AG09309 (cell line): ENCODE measurements around the gene ADGRG1.
"Not testable (repeated sequence)": the region's sequence is repeated elsewhere in the genome, so short reads cannot be mapped to it uniquely, and the experiment has no call there.

Experiments used
- DNase-seq: peaks from one replicate; pipeline ENCODE4 v3.0.0-alpha.2; 2010; ENCODE audit warnings: low read depth
- H3K4me3 ChIP-seq: 2 replicates; pipeline ENCODE4 v1.5.1; 2011; ENCODE audit warnings: mild to moderate bottlenecking, low read depth, low read length, moderate library complexity; ENCODE audit not compliant: control insufficient read depth
- TF ChIP-seq, protein P1 (sequence below): IDR thresholded peaks from 2 replicates; pipeline ENCODE4 v1.5.1; 2011; ENCODE audit warnings: mild to moderate bottlenecking, low read depth, low read length, inconsistent platforms; ENCODE audit not compliant: insufficient read depth, control insufficient read depth; ENCODE audit errors: missing control alignments

Gene ADGRG1

DNA sequence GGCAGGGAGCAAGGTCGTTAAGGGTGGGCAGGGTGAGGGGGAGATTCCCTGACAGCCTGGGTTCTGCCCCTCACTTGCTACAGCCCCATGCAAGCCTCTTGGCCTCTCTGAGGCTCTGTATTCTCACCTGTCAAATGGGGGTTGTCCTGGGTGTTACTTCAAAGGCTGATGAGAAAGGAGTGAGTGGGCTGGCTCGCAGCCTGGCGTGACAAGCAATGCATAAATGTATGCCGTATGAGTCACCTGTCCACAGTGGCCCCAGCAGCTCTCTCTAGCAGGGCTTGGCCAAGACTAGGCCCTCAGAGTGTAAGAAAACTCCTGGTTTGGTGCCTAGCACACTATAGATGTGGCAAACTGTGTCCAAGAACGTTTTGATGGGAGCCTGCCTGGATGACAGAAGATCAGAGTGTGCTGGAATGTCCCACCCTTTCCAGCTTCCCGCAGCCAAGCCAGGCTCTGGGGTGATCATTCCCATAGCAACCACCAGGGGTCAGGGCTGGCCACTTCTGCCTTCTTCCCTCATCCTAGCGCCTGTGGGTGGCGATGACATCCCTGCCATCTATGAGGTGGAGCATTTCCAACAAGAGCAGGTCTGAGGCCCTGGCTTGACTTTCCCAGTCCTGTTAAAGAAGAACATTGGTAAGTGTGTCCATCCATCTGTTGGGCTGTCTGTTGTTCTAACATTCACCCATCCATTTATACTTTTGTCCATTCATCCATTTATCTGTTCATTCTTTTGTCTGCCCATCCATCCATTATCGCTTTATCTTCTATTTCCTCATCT is 37.2 kb upstream of the ADGRG1 start:
- DNase-seq: peak; percentile 20
- no peak overlapping the region for H3K4me3 ChIP-seq
- TF ChIP-seq, protein P1, sequence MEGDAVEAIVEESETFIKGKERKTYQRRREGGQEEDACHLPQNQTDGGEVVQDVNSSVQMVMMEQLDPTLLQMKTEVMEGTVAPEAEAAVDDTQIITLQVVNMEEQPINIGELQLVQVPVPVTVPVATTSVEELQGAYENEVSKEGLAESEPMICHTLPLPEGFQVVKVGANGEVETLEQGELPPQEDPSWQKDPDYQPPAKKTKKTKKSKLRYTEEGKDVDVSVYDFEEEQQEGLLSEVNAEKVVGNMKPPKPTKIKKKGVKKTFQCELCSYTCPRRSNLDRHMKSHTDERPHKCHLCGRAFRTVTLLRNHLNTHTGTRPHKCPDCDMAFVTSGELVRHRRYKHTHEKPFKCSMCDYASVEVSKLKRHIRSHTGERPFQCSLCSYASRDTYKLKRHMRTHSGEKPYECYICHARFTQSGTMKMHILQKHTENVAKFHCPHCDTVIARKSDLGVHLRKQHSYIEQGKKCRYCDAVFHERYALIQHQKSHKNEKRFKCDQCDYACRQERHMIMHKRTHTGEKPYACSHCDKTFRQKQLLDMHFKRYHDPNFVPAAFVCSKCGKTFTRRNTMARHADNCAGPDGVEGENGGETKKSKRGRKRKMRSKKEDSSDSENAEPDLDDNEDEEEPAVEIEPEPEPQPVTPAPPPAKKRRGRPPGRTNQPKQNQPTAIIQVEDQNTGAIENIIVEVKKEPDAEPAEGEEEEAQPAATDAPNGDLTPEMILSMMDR: peak; percentile 89

DNA sequence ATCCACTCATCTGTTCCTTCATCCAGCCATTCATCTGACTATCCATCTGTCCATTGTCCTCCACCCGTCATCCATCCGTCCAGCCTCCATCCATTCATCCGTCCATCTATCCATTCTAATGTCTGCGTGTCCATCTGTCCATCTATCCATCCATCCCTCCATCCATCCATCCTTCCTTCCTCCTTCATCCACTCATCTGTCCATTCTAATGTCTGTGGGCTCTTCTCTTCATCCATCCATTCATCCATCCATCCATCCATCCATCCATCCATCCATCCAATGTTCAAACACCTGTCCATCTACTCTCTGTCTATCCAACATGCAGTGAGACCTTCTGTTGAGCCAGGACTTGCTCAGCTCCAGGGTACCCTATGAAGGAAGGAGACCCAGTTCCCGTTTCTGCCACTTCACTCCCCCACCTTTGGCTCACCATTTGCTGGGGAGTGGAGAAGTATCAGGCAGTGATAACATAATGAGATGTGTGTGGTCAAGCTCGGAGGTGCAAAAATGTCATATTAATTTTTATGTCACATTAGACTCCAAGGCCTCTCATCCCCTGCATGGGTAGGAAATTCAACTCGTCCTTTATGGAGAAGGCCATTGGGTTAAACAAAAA is 36.5 kb upstream of the ADGRG1 start:
- no peak overlapping the region for H3K4me3 ChIP-seq
- DNase-seq: no peak
- TF ChIP-seq, protein P1: no peak

DNA sequence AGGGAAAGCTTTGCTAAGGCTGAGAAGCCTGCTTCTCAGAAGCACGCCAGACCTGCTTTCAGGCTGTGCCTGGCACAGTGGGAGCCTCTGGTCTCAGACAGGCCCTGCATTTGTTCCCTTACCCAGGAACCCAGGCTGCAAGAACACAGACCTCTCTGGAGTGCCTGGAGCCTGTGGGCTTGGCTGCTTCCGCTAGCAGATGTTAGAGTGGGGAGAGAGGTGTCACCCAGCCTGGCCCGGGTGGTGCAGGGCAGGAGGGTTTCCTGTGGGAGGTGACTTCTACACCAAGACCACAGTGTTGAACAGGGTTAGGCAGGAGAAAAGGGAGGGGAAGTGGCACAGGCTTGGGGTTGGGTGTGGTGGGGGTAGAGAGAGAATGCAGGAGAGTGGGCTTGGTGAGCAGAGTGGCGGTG is 35.8 kb upstream of the ADGRG1 start:
- TF ChIP-seq, protein P1: no peak
- no peak overlapping the region for H3K4me3 ChIP-seq
- no peak for DNase-seq

DNA sequence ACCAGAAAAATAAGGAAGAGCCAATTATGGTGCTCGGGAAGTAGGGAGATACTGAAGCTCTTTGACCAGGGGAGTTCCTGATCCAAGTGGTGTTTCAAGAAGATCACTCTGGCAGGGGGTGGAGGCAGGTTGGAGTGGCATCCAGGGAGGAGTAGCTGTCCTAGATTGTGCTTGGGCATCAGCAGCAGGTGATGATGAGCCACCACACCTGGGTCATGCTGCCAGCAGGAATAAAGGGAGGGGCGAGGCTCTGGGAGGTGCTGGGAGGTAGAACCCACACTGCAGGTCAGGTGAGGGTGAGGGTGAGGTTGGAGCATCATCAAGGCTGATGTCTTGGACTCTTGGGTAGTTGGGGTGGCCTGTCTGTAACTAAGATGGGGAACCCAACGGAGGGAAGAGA is 35.4 kb upstream of the ADGRG1 start:
- DNase-seq: no peak
- H3K4me3 ChIP-seq: no peak overlapping the region
- TF ChIP-seq, protein P1: no peak

DNA sequence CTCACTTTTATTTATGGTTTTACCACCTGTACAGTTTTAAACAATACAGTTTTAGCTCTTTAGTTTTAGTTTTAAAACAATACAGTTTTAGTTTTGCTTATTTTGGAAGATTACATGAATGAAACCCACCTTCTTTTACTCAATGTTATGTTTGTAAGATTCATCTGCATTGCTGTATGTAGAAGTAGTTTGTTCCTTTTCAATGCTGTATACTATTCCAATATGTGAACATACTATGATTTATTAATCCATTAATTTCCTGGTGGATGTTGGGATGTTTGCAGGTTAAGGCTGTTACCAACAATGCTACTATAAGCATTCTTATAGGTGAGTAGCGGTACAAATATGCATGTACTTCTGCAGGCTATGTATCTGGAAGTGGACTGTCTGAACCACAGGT is 34.4 kb upstream of the ADGRG1 start:
- H3K4me3 ChIP-seq: no peak overlapping the region
- TF ChIP-seq, protein P1: no peak
- no peak for DNase-seq

DNA sequence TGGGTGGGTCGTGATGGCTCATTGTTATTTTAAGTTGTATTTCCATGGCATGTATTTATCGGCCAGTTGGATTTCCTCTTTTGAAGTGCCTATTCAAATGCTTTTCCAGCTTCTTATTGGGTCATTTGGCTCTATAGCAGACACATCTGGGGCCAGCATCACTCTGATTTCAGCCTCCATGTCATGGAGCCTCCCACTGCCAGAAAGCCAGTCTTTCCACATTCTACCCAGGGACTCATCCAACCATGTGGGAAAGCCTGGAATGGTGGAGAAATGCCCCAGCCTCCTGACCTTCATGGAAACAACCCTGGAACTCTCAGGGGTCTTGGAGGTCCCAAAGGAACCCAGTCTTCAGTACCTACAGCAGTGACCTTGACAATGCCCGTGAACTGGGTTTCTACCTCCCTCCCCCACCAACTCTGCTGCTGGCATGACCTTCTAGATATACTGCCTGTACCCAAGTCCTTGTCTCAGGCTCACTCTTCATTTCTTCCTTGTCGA is 33.8 kb upstream of the ADGRG1 start:
- TF ChIP-seq, protein P1: no peak
- no peak for DNase-seq
- no peak overlapping the region for H3K4me3 ChIP-seq

DNA sequence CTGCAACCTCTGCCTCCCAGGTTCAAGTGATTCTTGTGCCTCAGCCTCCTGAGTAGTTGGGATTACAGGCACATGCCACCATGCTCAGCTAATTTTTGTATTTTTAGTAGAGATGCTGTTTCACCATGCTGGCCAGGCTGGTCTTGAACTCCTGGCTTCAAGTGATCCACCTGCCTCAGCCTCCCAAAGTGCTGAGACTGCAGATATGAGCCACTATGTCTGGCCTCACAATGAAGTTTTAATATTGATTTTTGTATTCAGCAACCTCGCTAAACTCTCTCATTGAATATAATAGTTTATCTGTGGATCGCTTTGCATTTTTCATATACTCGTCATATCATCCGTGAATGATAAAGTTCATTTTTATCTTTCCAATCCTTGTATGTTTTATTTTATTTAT is 32.2 kb upstream of the ADGRG1 start:
- not testable (repeated sequence) for DNase-seq, H3K4me3 ChIP-seq
